ENCODE results near the gene PCTP. TPM values are rescaled to one million over a fixed set of nuclear protein-coding genes. Genes with fewer than 3 reads are reported as not detected.

PCTP gene
- total RNA-seq, 4 donors from 2014 or later, result 30.8 to 62.1 (median 39.7) TPM

DNA sequence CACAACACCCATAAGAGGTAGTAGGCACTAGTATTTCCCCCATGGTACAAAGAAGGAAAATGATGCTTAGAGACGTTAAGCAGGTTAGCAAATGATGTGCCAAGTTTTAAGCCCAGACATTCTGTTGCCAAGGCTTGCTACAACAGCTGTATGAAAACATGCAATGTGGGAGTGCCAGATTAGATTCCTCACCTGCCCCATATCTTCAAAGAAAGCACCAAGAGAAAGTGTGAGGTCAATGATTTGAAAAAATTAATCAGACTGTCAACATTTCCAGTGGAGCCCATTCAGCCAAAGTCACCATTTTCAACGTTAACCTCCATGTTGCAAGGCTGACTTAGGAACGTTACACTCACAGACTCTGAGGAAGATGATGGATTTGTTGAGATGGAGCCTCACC is 61.5 kb downstream of the PCTP start:
- DNase-seq (ENCODE audit: low spot score in 2 of 2), result no peak
- WGBS, 2 donors, result 86 to 89% methylated on average over 3 of the region's 3 CpGs
- no peak for TF ChIP-seq POLR2A (IDR thresholded peaks at IDR 0.05)
- no peak for TF ChIP-seq EP300 (IDR thresholded peaks at IDR 0.05)
- TF ChIP-seq, protein P1, sequence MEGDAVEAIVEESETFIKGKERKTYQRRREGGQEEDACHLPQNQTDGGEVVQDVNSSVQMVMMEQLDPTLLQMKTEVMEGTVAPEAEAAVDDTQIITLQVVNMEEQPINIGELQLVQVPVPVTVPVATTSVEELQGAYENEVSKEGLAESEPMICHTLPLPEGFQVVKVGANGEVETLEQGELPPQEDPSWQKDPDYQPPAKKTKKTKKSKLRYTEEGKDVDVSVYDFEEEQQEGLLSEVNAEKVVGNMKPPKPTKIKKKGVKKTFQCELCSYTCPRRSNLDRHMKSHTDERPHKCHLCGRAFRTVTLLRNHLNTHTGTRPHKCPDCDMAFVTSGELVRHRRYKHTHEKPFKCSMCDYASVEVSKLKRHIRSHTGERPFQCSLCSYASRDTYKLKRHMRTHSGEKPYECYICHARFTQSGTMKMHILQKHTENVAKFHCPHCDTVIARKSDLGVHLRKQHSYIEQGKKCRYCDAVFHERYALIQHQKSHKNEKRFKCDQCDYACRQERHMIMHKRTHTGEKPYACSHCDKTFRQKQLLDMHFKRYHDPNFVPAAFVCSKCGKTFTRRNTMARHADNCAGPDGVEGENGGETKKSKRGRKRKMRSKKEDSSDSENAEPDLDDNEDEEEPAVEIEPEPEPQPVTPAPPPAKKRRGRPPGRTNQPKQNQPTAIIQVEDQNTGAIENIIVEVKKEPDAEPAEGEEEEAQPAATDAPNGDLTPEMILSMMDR (IDR thresholded peaks at IDR 0.05), result no peak
- Histone ChIP-seq H3K27me3 (no peaks in the 10 kb centered on the region), H3K9me3 (no peaks in the 10 kb centered on the region), H3K4me1 (no peaks in the 10 kb centered on the region), H3K27ac (no peak overlapping the region), H3K4me3 (no peak overlapping the region), H3K36me3 (no peaks in the 10 kb centered on the region)

DNA sequence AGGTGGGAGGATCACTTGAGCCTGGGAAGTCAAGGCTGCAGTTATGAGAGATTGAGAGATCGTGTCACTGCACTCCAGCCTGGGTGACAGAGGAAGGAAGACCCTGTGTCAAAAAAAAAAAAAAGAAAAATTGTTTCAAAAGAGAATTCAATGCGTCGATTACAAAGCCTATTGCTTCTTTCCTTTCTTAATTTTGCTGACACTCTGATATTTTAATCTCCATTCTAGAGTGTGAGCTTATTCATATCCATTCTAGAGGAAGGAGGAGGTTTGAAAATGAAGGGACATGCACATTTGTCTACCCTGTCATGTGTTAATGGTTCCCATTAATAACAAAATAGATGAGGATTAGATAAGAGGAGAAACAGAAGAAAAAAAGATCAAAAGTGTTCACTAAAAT is 63.1 kb downstream of the PCTP start:
- WGBS, 2 donors, result 77 to 87% methylated on average over 3 of the region's 3 CpGs
- H3K27me3 ChIP-seq, result no peaks in the 10 kb centered on the region
- TF ChIP-seq EP300 (IDR thresholded peaks at IDR 0.05) (no peak), POLR2A (IDR thresholded peaks at IDR 0.05) (no peak)
- TF ChIP-seq, protein P1 (IDR thresholded peaks at IDR 0.05), result no peak
- DNase-seq (ENCODE audit: low spot score in 2 of 2), result no peak
- H3K36me3 ChIP-seq, result no peaks in the 10 kb centered on the region
- H3K4me3 ChIP-seq, result no peak overlapping the region
- H3K27ac ChIP-seq, result no peak overlapping the region
- H3K4me1 ChIP-seq, result no peaks in the 10 kb centered on the region
- H3K9me3 ChIP-seq, result no peaks in the 10 kb centered on the region

DNA sequence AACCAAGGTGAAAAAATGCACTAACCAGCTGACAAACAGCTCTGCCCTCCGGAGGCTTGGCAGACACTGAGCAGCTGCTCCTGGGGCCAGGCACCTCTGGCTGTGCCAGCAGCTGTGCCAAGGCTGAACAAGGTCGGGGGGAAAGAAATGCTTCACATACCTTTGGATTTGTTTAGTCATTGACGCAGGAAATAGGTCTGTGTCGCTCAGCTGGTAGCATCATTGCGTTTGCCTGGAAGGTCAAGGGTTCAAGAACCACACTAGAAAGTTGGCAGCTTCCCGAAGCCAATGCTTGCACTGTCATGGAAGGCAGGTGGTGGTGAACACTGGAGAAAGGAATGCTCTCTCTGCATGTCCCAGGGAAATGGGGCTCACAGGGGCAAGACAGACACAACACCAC is 63.5 kb downstream of the PCTP start:
- WGBS, 2 donors, result 72 to 77% methylated on average over 6 of the region's 6 CpGs
- no peak for TF ChIP-seq POLR2A (IDR thresholded peaks at IDR 0.05)
- TF ChIP-seq, protein P1 (IDR thresholded peaks at IDR 0.05), result no peak
- no peak for TF ChIP-seq EP300 (IDR thresholded peaks at IDR 0.05)
- Histone ChIP-seq H3K9me3 (no peaks in the 10 kb centered on the region), H3K4me1 (no peaks in the 10 kb centered on the region), H3K27me3 (no peaks in the 10 kb centered on the region), H3K36me3 (no peaks in the 10 kb centered on the region), H3K27ac (no peak overlapping the region), H3K4me3 (no peak overlapping the region)
- no peak for DNase-seq (ENCODE audit: low spot score in 2 of 2)

DNA sequence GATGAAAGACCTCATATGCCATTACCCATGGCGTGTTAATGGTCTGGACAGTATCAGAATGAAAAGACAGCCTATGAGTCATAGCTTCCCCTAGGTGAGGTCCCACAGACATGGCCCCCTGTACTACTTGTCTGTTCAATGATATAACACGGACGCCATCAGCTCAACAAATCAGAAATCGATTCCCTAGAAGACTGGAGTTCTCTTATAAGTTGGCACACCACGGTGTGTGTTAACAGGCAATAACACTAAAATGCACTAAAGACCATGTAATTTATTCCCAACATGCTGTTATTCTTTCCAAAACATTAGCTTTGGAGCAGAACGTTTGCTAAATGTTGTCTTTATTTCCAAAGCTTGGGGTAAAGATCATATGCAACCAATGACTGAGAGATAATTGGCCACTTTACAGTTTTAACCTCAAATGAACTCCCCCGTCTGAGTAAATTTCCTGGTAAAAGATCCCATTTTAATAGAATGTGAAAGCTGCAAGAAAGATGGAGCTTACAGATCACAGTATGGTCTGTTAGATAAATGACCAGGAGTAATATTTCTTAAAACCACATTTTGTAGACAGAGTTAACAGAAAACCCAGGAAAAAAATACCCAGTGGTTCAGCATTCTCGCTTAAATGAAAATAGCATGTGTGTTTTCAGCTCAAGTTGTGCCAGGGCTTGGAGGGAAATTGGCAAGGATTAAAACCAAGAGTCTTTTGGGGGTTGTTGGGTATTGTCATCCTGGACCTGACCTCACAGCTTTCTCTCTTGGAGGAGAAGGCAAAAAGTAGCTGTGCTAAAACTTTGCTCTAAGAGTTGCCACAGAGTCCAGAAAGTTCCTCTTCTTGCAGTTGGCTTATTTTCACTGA is 65.9 kb downstream of the PCTP start:
- no peaks in the 10 kb centered on the region for H3K4me1 ChIP-seq
- no peak overlapping the region for H3K27ac ChIP-seq
- H3K36me3 ChIP-seq, result no peaks in the 10 kb centered on the region
- TF ChIP-seq, protein P1 (IDR thresholded peaks at IDR 0.05), result no peak
- TF ChIP-seq EP300 (IDR thresholded peaks at IDR 0.05) (no peak), POLR2A (IDR thresholded peaks at IDR 0.05) (no peak)
- 68 to 70% methylated on average over 8 of the region's 8 CpGs for WGBS, 2 donors
- H3K9me3 ChIP-seq, result peaks cover 0 to 10% (median 0%) of the 10 kb centered on the region in 4 donors
- no peaks in the 10 kb centered on the region for H3K27me3 ChIP-seq
- H3K4me3 ChIP-seq, result no peak overlapping the region
- no peak for DNase-seq (ENCODE audit: low spot score in 2 of 2)

DNA sequence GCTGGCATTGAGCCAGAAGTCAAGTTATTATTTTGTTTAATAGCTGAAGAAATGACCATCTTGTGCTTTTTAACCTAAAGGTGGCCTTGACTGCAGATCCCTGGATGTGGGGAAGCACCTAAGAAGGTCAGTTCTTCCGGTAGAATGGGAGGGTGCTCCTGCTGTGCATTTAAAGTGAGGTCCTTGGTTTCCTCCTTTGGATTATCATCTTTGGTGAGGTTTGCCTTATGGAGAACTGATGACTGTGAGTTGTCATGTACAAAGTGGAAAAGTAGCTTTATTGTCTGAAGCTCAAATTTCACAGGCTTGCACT is 66.5 kb downstream of the PCTP start:
- Histone ChIP-seq H3K4me1 (no peaks in the 10 kb centered on the region), H3K4me3 (no peak overlapping the region), H3K9me3 (peaks cover 0 to 10% (median 0%) of the 10 kb centered on the region in 4 donors), H3K27me3 (no peaks in the 10 kb centered on the region), H3K36me3 (no peaks in the 10 kb centered on the region), H3K27ac (no peak overlapping the region)
- no peak for DNase-seq (ENCODE audit: low spot score in 2 of 2)
- WGBS, 2 donors, result 76 to 88% methylated on average over 1 of the region's 1 CpG
- TF ChIP-seq, protein P1 (IDR thresholded peaks at IDR 0.05), result no peak
- TF ChIP-seq POLR2A (IDR thresholded peaks at IDR 0.05), result no peak
- TF ChIP-seq EP300 (IDR thresholded peaks at IDR 0.05), result no peak
